Ramos (cell line): ENCODE measurements around the gene APCDD1.
"Not testable (repeated sequence)": the region's sequence is repeated elsewhere in the genome, so short reads cannot be mapped to it uniquely, and the experiment has no call there.

ENCODE experiments used
- in situ Hi-C: fragments of 300-500 bp; cut with MboI; formaldehyde crosslinking; loops from one replicate; pipeline ENCODE4 v1.14.3; 2022; ENCODE audit warnings: low sequenced_read_pairs; ENCODE audit not compliant: unreplicated experiment

The APCDD1 gene

GRCh38 chr18:10521566-10521965, 67.1 kb downstream of the APCDD1 start:
- in situ Hi-C loops, result no loop called here

GRCh38 chr18:10522574-10522973, 68.1 kb downstream of the APCDD1 start:
- in situ Hi-C loops, result no loop called here

- in situ Hi-C loops, result no loop called here
These were observed 69.1 kb downstream of the APCDD1 start for GRCh38 chr18:10523544-10523943.

- in situ Hi-C loops, result no loop called here
These were observed 70.3 kb downstream of the APCDD1 start for GRCh38 chr18:10524507-10525370.

GRCh38 chr18:10525371-10525691, 70.9 kb downstream of the APCDD1 start:
- in situ Hi-C loops, result no loop called here

GRCh38 chr18:10525697-10526560, 71.5 kb downstream of the APCDD1 start, which contains the start of gene NAPG:
NAPG (plus strand) TSS chr18:10526027; CDS start chr18:10526103, 76 bp downstream.
- in situ Hi-C loops, result no loop called here

- in situ Hi-C loops, result no loop called here
These were observed 72.1 kb downstream of the APCDD1 start for GRCh38 chr18:10526561-10526949.

GRCh38 chr18:10528439-10528838, 74.0 kb downstream of the APCDD1 start:
- in situ Hi-C loops, result no loop called here

GRCh38 chr18:10530002-10530401, 75.6 kb downstream of the APCDD1 start:
- in situ Hi-C loops, result no loop called here

- in situ Hi-C loops, result no loop called here
These were observed 76.4 kb downstream of the APCDD1 start for GRCh38 chr18:10530852-10531251.

- in situ Hi-C loops, result no loop called here
These were observed 78.7 kb downstream of the APCDD1 start for GRCh38 chr18:10533111-10533510.

GRCh38 chr18:10536280-10536679, 81.8 kb downstream of the APCDD1 start:
- in situ Hi-C loops, result no loop called here

GRCh38 chr18:10537765-10538164, 83.3 kb downstream of the APCDD1 start:
- in situ Hi-C loops, result no loop called here

- in situ Hi-C loops, result not testable (repeated sequence)
These were observed 84.7 kb downstream of the APCDD1 start for GRCh38 chr18:10539124-10539523.
